DND-41 (cell line): ENCODE measurements around the gene CASQ1.

ENCODE experiments used
- ATAC-seq: fragments of 200-7000 bp; cut with Tn5 transposase; 3 replicates; pipeline ENCODE4 v1.9.1; 2021; ENCODE audit warnings: low read depth; ENCODE audit not compliant: insufficient read depth
- DNase-seq: peaks from one replicate; pipeline ENCODE4 v3.0.0-alpha.2; 2020
- H2AFZ ChIP-seq: 2 replicates; pipeline ENCODE4 v1.6.0; 2012; ENCODE audit warnings: low read depth, low read length
- H3K27ac ChIP-seq: 2 replicates; pipeline ENCODE4 v1.5.1; 2012; ENCODE audit warnings: low read length, inconsistent platforms
- H3K27me3 ChIP-seq: fragments of 200-600 bp; sonication (generic); 2 replicates; pipeline ENCODE4 v1.6.0; 2012; ENCODE audit warnings: low read length, mild to moderate bottlenecking, inconsistent platforms; ENCODE audit not compliant: insufficient read depth, poor library complexity
- H3K36me3 ChIP-seq: 2 replicates; pipeline ENCODE4 v1.5.1; 2012; ENCODE audit warnings: low read length, inconsistent platforms; ENCODE audit not compliant: insufficient read depth
- H3K4me1 ChIP-seq: 2 replicates; pipeline ENCODE4 v1.5.1; 2012; ENCODE audit warnings: mild to moderate bottlenecking, low read length; ENCODE audit not compliant: insufficient read depth
- H3K4me2 ChIP-seq: 2 replicates; pipeline ENCODE4 v1.6.0; 2012; ENCODE audit warnings: mild to moderate bottlenecking, moderate library complexity, low read length, inconsistent platforms; ENCODE audit not compliant: insufficient read depth
- H3K4me3 ChIP-seq, 2 experiments: fragments of 200-600 bp in 1 of 2; shearing (Covaris generic) in 1 of 2; 2 replicates each; pipeline ENCODE4 v1.5.1; 2012 to 2016; ENCODE audit warnings: inconsistent platforms in 2 of 2, low read length in 2 of 2, mild to moderate bottlenecking in 2 of 2, low read depth in 1 of 2, moderate library complexity in 1 of 2
- H3K79me2 ChIP-seq: 2 replicates; pipeline ENCODE4 v1.6.0; 2012; ENCODE audit warnings: low read length, inconsistent platforms; ENCODE audit not compliant: insufficient read depth
- H3K9ac ChIP-seq: 2 replicates; pipeline ENCODE4 v1.6.0; 2012; ENCODE audit warnings: low read depth, mild to moderate bottlenecking, inconsistent platforms, low read length, moderate library complexity
- H3K9me3 ChIP-seq: 2 replicates; pipeline ENCODE4 v1.5.1; 2012; ENCODE audit warnings: low read length, moderate library complexity, mild to moderate bottlenecking, inconsistent platforms; ENCODE audit not compliant: insufficient read depth, severe bottlenecking
- H4K20me1 ChIP-seq: 2 replicates; pipeline ENCODE4 v1.6.0; 2012; ENCODE audit warnings: low read length; ENCODE audit not compliant: insufficient read depth
- CTCF ChIP-seq: IDR thresholded peaks from 2 replicates; pipeline ENCODE4 v1.5.1; 2012; ENCODE audit warnings: borderline replicate concordance, low read length, moderate library complexity, mild to moderate bottlenecking; ENCODE audit not compliant: poor library complexity, severe bottlenecking; ENCODE audit errors: extremely low read depth
- EZH2 ChIP-seq: IDR thresholded peaks from 3 replicates; pipeline ENCODE4 v1.6.1; 2012; ENCODE audit warnings: borderline replicate concordance, low read depth, mild to moderate bottlenecking, moderate library complexity, low read length, inconsistent platforms; ENCODE audit not compliant: severe bottlenecking

CASQ1 gene

GRCh38 chr1:160205242-160206035 lies 15.1 kb downstream of the CASQ1 start, which contains the start of gene PEA15:
PEA15 (plus strand) TSS chr1:160205384; CDS start chr1:160211545, 6,161 bp downstream.
- peak within 1 kb of the TSS; percentile 79 to 96 for H3K4me3 ChIP-seq
- ATAC-seq (peak; percentile 88), DNase-seq (peak; percentile 78)
- H3K36me3 ChIP-seq = peaks cover 22% of the 10 kb centered on the region
- H3K27ac ChIP-seq = peak within 1 kb of the TSS; percentile 83
- H2AFZ ChIP-seq = peak within 1 kb of the TSS; percentile 92
- TF ChIP-seq CTCF = no peak
- peaks cover 16% of the 10 kb centered on the region for H3K79me2 ChIP-seq
- H3K9me3 ChIP-seq = no peaks in the 10 kb centered on the region
- peak within 1 kb of the TSS; percentile 94 for H3K9ac ChIP-seq
- H3K27me3 ChIP-seq = no peaks in the 10 kb centered on the region
- H3K4me2 ChIP-seq = peak within 1 kb of the TSS; percentile 93
- 0 out of 2 replicates have a peak, but pooled peaks cover 11% of the 10 kb centered on the region for H4K20me1 ChIP-seq
- H3K4me1 ChIP-seq = peaks cover 23% of the 10 kb centered on the region

GRCh38 chr1:160206036-160206389 lies 15.6 kb downstream of the CASQ1 start:
- peak overlapping the region; percentile 94 for H3K9ac ChIP-seq
- ATAC-seq (peak; percentile 57), DNase-seq (peak; percentile 34)
- peaks cover 23% of the 10 kb centered on the region for H3K4me1 ChIP-seq
- H3K79me2 ChIP-seq = peaks cover 19% of the 10 kb centered on the region
- peak overlapping the region; percentile 92 for H2AFZ ChIP-seq
- H3K4me3 ChIP-seq = peak overlapping the region; percentile 79 to 96; a peak in 3 of 4 replicates
- H3K9me3 ChIP-seq = no peaks in the 10 kb centered on the region
- peak overlapping the region; percentile 93 for H3K4me2 ChIP-seq
- H3K27me3 ChIP-seq = no peaks in the 10 kb centered on the region
- peak overlapping the region; percentile 83 for H3K27ac ChIP-seq
- H3K36me3 ChIP-seq = peaks cover 25% of the 10 kb centered on the region
- H4K20me1 ChIP-seq = peaks cover 16% of the 10 kb centered on the region; the same call in 1 of the 2 replicates
- TF ChIP-seq EZH2 (no peak), CTCF (no peak)

GRCh38 chr1:160206421-160207117 lies 16.2 kb downstream of the CASQ1 start:
- peaks cover 23% of the 10 kb centered on the region for H3K4me1 ChIP-seq
- H3K4me2 ChIP-seq = peak overlapping the region; percentile 93
- no peak overlapping the region for H2AFZ ChIP-seq
- ATAC-seq (no peak), DNase-seq (no peak)
- TF ChIP-seq EZH2 (no peak), CTCF (no peak)
- H3K9me3 ChIP-seq = no peaks in the 10 kb centered on the region
- peak overlapping the region; percentile 79 to 96; a peak in 3 of 4 replicates for H3K4me3 ChIP-seq
- peak overlapping the region; percentile 94 for H3K9ac ChIP-seq
- H3K27me3 ChIP-seq = no peaks in the 10 kb centered on the region
- H3K27ac ChIP-seq = peak overlapping the region; percentile 25; the same call in 1 of the 2 replicates
- H3K79me2 ChIP-seq = peaks cover 19% of the 10 kb centered on the region
- H4K20me1 ChIP-seq = peaks cover 21% of the 10 kb centered on the region; the same call in 1 of the 2 replicates
- H3K36me3 ChIP-seq = peaks cover 29% of the 10 kb centered on the region
